Effector memory CD4-positive, alpha-beta T cell (primary cell): Measurements from ENCODE around the gene PAQR6.

Experiments used
- DNase-seq, 3 donors: peaks; one replicate each; pipeline ENCODE4 v3.0.0-alpha.2; 2020
- H3K27ac ChIP-seq: 2 replicates; pipeline ENCODE4 v1.7.0; 2013; ENCODE audit warnings: mild to moderate bottlenecking, low read length, moderate library complexity; ENCODE audit not compliant: insufficient read depth, poor library complexity, severe bottlenecking
- H3K27me3 ChIP-seq: replicated peaks from 2 replicates; pipeline ENCODE4 v1.7.0; 2013; ENCODE audit warnings: mild to moderate bottlenecking, low read length; ENCODE audit not compliant: insufficient read depth, control insufficient read depth, poor library complexity, severe bottlenecking
- H3K36me3 ChIP-seq: 2 replicates; pipeline ENCODE4 v1.7.0; 2013; ENCODE audit warnings: mild to moderate bottlenecking, low read length, moderate library complexity; ENCODE audit not compliant: control insufficient read depth, insufficient read depth
- H3K4me1 ChIP-seq: 2 replicates; pipeline ENCODE4 v1.7.0; 2013; ENCODE audit warnings: low read length, mild to moderate bottlenecking; ENCODE audit not compliant: control insufficient read depth, insufficient read depth, poor library complexity, severe bottlenecking
- H3K4me3 ChIP-seq: 2 replicates; pipeline ENCODE4 v1.7.0; 2013; ENCODE audit warnings: low read length, low read depth, mild to moderate bottlenecking; ENCODE audit not compliant: insufficient read depth, poor library complexity, severe bottlenecking
- H3K9me3 ChIP-seq: 2 replicates; pipeline ENCODE4 v1.7.0; 2013; ENCODE audit warnings: mild to moderate bottlenecking, low read length, moderate library complexity; ENCODE audit not compliant: control insufficient read depth

Gene PAQR6

GRCh38 chr1:156266051-156266450 is 18.2 kb upstream of the PAQR6 start:
- Histone ChIP-seq H3K27me3 (no peaks in the 10 kb centered on the region), H3K36me3 (peaks cover 73% of the 10 kb centered on the region), H3K4me3 (no peak overlapping the region), H3K27ac (no peak overlapping the region), H3K4me1 (no peaks in the 10 kb centered on the region), H3K9me3 (no peaks in the 10 kb centered on the region)
- DNase-seq: no peak

GRCh38 chr1:156263288-156263655 is 15.4 kb upstream of the PAQR6 start:
- Histone ChIP-seq H3K9me3 (no peaks in the 10 kb centered on the region), H3K27me3 (no peaks in the 10 kb centered on the region), H3K27ac (no peak overlapping the region), H3K4me1 (no peaks in the 10 kb centered on the region), H3K4me3 (no peak overlapping the region), H3K36me3 (peaks cover 81% of the 10 kb centered on the region)
- no peak for DNase-seq

DNA sequence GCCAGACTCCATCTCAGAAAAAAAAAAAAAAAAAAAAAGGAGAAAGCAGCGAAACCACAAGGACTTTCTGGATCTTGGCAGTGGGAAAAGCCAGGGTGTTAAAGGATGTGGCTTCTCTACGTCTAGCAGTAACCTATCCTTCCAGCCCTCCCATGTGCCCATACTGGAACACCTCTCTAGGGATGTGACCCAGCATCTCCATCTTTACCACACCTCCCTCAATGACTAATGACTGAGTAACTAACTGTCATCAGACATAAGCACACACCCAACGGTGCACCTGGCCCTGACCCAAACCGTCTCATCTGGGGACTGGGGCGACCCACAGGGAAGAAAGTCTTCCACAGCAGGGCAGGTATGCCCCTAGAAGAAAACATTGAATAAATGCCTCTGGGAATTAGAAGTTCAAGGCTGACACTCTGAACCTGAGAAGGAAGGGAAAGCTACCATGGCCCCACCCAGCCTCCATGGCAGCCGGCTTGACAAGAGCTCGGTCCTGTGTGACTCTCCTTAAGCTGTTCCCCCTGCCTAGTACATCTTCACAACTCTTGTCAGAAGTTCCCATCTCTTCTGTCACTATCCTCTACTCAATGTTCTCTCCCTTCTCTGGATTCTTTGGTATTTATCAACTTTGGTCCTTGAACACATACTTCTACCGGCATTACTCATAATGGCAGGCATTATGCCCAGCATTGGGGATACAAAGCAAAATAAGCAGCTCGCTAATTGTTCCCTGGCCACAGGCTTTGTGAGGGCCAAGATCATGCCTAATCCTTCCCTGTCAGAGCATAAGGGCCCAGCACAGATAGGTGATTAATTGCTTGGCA is 14.8 kb upstream of the PAQR6 start:
- DNase-seq: no peak
- Histone ChIP-seq H3K36me3 (peaks cover 81% of the 10 kb centered on the region), H3K4me1 (no peaks in the 10 kb centered on the region), H3K27ac (no peak overlapping the region), H3K4me3 (no peak overlapping the region), H3K27me3 (no peaks in the 10 kb centered on the region), H3K9me3 (no peaks in the 10 kb centered on the region)

DNA sequence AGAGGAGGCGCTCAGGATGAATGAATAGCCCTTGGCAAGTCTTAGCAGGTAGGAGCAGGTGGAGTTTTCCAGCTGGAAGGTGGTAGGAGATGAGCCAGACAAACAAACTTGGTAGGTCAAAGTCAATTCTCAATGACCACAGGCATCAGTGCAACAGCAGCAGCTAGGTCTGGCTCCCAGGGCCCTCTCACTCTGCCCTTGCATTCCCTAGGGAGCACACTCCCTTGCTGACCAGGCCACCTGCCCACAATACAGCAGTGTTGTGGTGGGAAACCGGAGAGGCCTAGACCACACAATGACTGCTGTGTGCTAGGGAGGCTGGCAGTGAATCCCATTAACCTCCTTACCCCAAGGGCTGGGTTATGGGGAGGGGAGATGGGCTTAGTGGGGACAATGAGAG is 13.0 kb upstream of the PAQR6 start:
- Histone ChIP-seq H3K4me1 (no peaks in the 10 kb centered on the region), H3K36me3 (peaks cover 78% of the 10 kb centered on the region), H3K27me3 (no peaks in the 10 kb centered on the region), H3K4me3 (no peak overlapping the region), H3K27ac (no peak overlapping the region), H3K9me3 (no peaks in the 10 kb centered on the region)
- DNase-seq: no peak

- H3K27me3 ChIP-seq: no peaks in the 10 kb centered on the region
- H3K9me3 ChIP-seq: no peaks in the 10 kb centered on the region
- peaks cover 71% of the 10 kb centered on the region for H3K36me3 ChIP-seq
- H3K27ac ChIP-seq: peak overlapping the region; percentile 3
- no peak overlapping the region for H3K4me3 ChIP-seq
- DNase-seq: no peak
- no peaks in the 10 kb centered on the region for H3K4me1 ChIP-seq
Measured at GRCh38 chr1:156259805-156260204, 11.9 kb upstream of the PAQR6 start.

DNA sequence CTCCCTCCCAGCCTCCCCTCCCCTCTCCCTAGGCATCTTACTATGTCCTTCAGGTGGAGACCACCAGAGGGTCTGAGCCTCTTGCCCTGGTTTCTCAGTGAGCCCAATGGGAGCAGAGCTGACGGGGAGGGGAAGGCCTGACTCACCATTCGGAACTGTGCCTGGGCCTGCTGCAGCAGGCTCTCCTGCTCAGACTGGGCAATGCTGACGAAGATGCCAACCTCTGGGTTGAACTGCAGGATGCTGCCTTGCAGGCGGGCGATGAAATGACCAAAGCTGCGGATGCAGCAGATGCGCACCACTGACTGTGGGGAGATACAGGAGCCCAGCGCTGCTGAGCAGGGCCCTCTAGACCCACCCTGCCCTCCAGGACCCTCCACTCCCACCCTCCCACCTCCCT is 11.0 kb upstream of the PAQR6 start:
- H3K9me3 ChIP-seq: no peaks in the 10 kb centered on the region
- no peaks in the 10 kb centered on the region for H3K27me3 ChIP-seq
- H3K4me1 ChIP-seq: no peaks in the 10 kb centered on the region
- peaks cover 73% of the 10 kb centered on the region for H3K36me3 ChIP-seq
- DNase-seq: no peak
- H3K27ac ChIP-seq: no peak overlapping the region
- no peak overlapping the region for H3K4me3 ChIP-seq

- Histone ChIP-seq H3K36me3 (peaks cover 75% of the 10 kb centered on the region), H3K9me3 (no peaks in the 10 kb centered on the region), H3K4me1 (no peaks in the 10 kb centered on the region), H3K4me3 (no peak overlapping the region), H3K27ac (no peak overlapping the region), H3K27me3 (no peaks in the 10 kb centered on the region)
- DNase-seq: no peak
Measured at GRCh38 chr1:156257711-156258110, 9.9 kb upstream of the PAQR6 start.

GRCh38 chr1:156253634-156254033 is 5.8 kb upstream of the PAQR6 start:
- H3K36me3 ChIP-seq: peaks cover 71% of the 10 kb centered on the region

GRCh38 chr1:156251527-156251926 is 3.7 kb upstream of the PAQR6 start:
- Histone ChIP-seq H3K36me3 (peaks cover 55% of the 10 kb centered on the region), H3K9me3 (no peaks in the 10 kb centered on the region), H3K4me3 (no peak overlapping the region), H3K27ac (peak overlapping the region; percentile 46), H3K4me1 (peaks cover 8% of the 10 kb centered on the region), H3K27me3 (no peaks in the 10 kb centered on the region)
- no peak for DNase-seq

More at GRCh38 chr1:156253634-156254033, 5.8 kb upstream of the PAQR6 start:
- no peak for DNase-seq
- Histone ChIP-seq H3K4me1 (peaks cover 8% of the 10 kb centered on the region), H3K4me3 (no peak overlapping the region), H3K9me3 (no peaks in the 10 kb centered on the region), H3K27ac (no peak overlapping the region), H3K27me3 (no peaks in the 10 kb centered on the region)

GRCh38 chr1:156249593-156249992 is 1.7 kb upstream of the PAQR6 start:
- DNase-seq: no peak
- Histone ChIP-seq H3K9me3 (no peaks in the 10 kb centered on the region), H3K36me3 (peaks cover 45% of the 10 kb centered on the region), H3K4me3 (no peak overlapping the region), H3K4me1 (peaks cover 14% of the 10 kb centered on the region), H3K27ac (no peak overlapping the region), H3K27me3 (no peaks in the 10 kb centered on the region)
